ENCODE measurements around the gene OR52A1. TPM values are rescaled to one million over a fixed set of nuclear protein-coding genes. Genes with fewer than 3 reads are reported as not detected.

The OR52A1 gene
- total RNA-seq, 1 donor from 2014 or later: not detected

GRCh38 chr11:5136261-5136660 is 18.3 kb downstream of the OR52A1 start:
- intact Hi-C loops (cut with micrococcal nuclease): no loop called here

GRCh38 chr11:5131584-5132335 is 22.8 kb downstream of the OR52A1 start:
- intact Hi-C loops (cut with micrococcal nuclease): no loop called here

GRCh38 chr11:5129457-5129877 is 25.1 kb downstream of the OR52A1 start:
- intact Hi-C loops (cut with micrococcal nuclease): no loop called here

- intact Hi-C loops (cut with micrococcal nuclease): loop anchor here (1.0 kb wide), 3 partner anchors 166 to 683 kb away; partner anchors contain the start of gene OR52N2
Observed at GRCh38 chr11:5124891-5125620, 29.5 kb downstream of the OR52A1 start.

GRCh38 chr11:5123802-5124521 is 30.6 kb downstream of the OR52A1 start:
- intact Hi-C loops (cut with micrococcal nuclease): loop anchor here (1.0 kb wide), 3 partner anchors 167 to 684 kb away; partner anchors contain the start of gene OR52N2

- intact Hi-C loops (cut with micrococcal nuclease): no loop called here
Observed at GRCh38 chr11:5118893-5119292, 35.7 kb downstream of the OR52A1 start.

GRCh38 chr11:5117588-5117987 is 37.0 kb downstream of the OR52A1 start:
- intact Hi-C loops (cut with micrococcal nuclease): no loop called here

GRCh38 chr11:5115339-5115738 is 39.2 kb downstream of the OR52A1 start:
- intact Hi-C loops (cut with micrococcal nuclease): no loop called here

- intact Hi-C loops (cut with micrococcal nuclease): no loop called here
Observed at GRCh38 chr11:5107285-5107684, 47.3 kb downstream of the OR52A1 start.

GRCh38 chr11:5103066-5103465 is 51.5 kb downstream of the OR52A1 start:
- intact Hi-C loops (cut with micrococcal nuclease): no loop called here

GRCh38 chr11:5102246-5102645 is 52.3 kb downstream of the OR52A1 start:
- intact Hi-C loops (cut with micrococcal nuclease): no loop called here

GRCh38 chr11:5096011-5096410 is 58.5 kb downstream of the OR52A1 start:
- intact Hi-C loops (cut with micrococcal nuclease): no loop called here

Other genes starting within 250 kb of the OR52A1 start
- not detected in 2 replicates for gene OR51G2, start 235.4 kb downstream of the OR52A1 start, total RNA-seq
- not detected in 2 replicates for gene OR51G1, start 230.4 kb downstream of the OR52A1 start, total RNA-seq
- gene OR51A4, start 207.2 kb downstream of the OR52A1 start, total RNA-seq: not detected in 2 replicates
- gene OR51A2, start 199.0 kb downstream of the OR52A1 start, total RNA-seq: not detected in 2 replicates
- not detected in 2 replicates for gene OR51L1, start 159.9 kb downstream of the OR52A1 start, total RNA-seq
- gene OR52J3, start 108.2 kb downstream of the OR52A1 start, total RNA-seq: not detected in 2 replicates
- not detected in 2 replicates for gene OR52E2, start 95.1 kb downstream of the OR52A1 start, total RNA-seq
- not detected in 2 replicates for gene OR52E1, start 85.2 kb downstream of the OR52A1 start, total RNA-seq
- gene OR52A5, start 16.4 kb downstream of the OR52A1 start, total RNA-seq: not detected in 2 replicates
- gene OR51V1, start 45.9 kb upstream of the OR52A1 start, total RNA-seq: not detected in 2 replicates
- gene HBB, start 72.3 kb upstream of the OR52A1 start, total RNA-seq: not detected in 2 replicates
- not detected in 2 replicates for gene HBD, start 79.7 kb upstream of the OR52A1 start, total RNA-seq
- gene HBG1, start 95.1 kb upstream of the OR52A1 start, total RNA-seq: not detected in 2 replicates
- not detected in 2 replicates for gene HBG2, start 100.0 kb upstream of the OR52A1 start, total RNA-seq
- not detected in 2 replicates for gene HBE1, start 115.2 kb upstream of the OR52A1 start, total RNA-seq
- not detected in 2 replicates for gene OR51B4, start 147.2 kb upstream of the OR52A1 start, total RNA-seq
- gene OR51B2, start 169.5 kb upstream of the OR52A1 start, total RNA-seq: not detected in 2 replicates
- not detected in 2 replicates for gene OR51B5, start 188.8 kb upstream of the OR52A1 start, total RNA-seq
- not detected in 2 replicates for gene OR51B6, start 196.8 kb upstream of the OR52A1 start, total RNA-seq
- gene OR51M1, start 229.1 kb upstream of the OR52A1 start, total RNA-seq: not detected in 2 replicates